Sigmoid colon (tissue), 4 donors: Measurements from ENCODE around the gene NOVA1.

ENCODE experiments used
- CTCF ChIP-seq, 4 experiments: fragments of 450-650 bp in 3 of 4; fragments of 200-600 bp in 1 of 4; IDR thresholded peaks; one replicate each; pipeline ENCODE4 v1.5.1; 2016 to 2019; ENCODE audit warnings: antibody characterized with exemption in 4 of 4, mild to moderate bottlenecking in 3 of 4, moderate library complexity in 2 of 4
- EP300 ChIP-seq, 4 donors: sonication (generic); formaldehyde crosslinking; IDR thresholded peaks; one replicate each; pipeline ENCODE4 v1.6.1; 2017; ENCODE audit warnings: antibody characterized with exemption in 4 of 4
- POLR2A ChIP-seq, 2 donors: fragments of 450-650 bp; IDR thresholded peaks; one replicate each; pipeline ENCODE4 v1.6.1; 2016; ENCODE audit warnings: antibody characterized with exemption in 2 of 2, mild to moderate bottlenecking in 2 of 2, moderate library complexity in 2 of 2
- POLR2AphosphoS5 ChIP-seq, 4 donors: sonication (generic); formaldehyde crosslinking; IDR thresholded peaks; one replicate each; pipeline ENCODE4 v1.6.1; 2017; ENCODE audit warnings: antibody characterized with exemption in 4 of 4

- TF ChIP-seq CTCF (IDR thresholded peaks at IDR 0.05), result no peak
- TF ChIP-seq POLR2A (IDR thresholded peaks at IDR 0.05), result no peak
- no peak for TF ChIP-seq EP300 (IDR thresholded peaks at IDR 0.05)
- TF ChIP-seq POLR2AphosphoS5 (IDR thresholded peaks at IDR 0.05), result no peak
Measured at GRCh38 chr14:26621807-26622560, 24.2 kb upstream of the NOVA1 start.
